Vagina (tissue), 2 donors: ENCODE measurements around the gene BAG1. TPM values are rescaled to one million over a fixed set of nuclear protein-coding genes. Genes with fewer than 3 reads are reported as not detected.

ENCODE experiments used
- DNase-seq, 2 donors: peaks; one replicate each; pipeline ENCODE4 v3.0.0-alpha.2; 2017; ENCODE audit errors: extremely low spot score in 2 of 2
- H3K27ac ChIP-seq: fragments of 200-600 bp; sonication (generic); one replicate; pipeline ENCODE4 v1.5.1; 2019
- H3K27me3 ChIP-seq: fragments of 200-600 bp; sonication (generic); one replicate; pipeline ENCODE4 v1.5.1; 2019
- H3K36me3 ChIP-seq, 2 donors: fragments of 200-600 bp; sonication (generic); one replicate each; pipeline ENCODE4 v1.5.1; 2017 to 2019
- H3K4me1 ChIP-seq: fragments of 200-600 bp; sonication (generic); one replicate; pipeline ENCODE4 v1.5.1; 2019
- H3K4me3 ChIP-seq, 2 donors: fragments of 200-600 bp; sonication (generic); 1 replicate in 1 of 2; 2 replicates in 1 of 2; pipeline ENCODE4 v1.5.1; 2016 to 2019
- H3K9me3 ChIP-seq: fragments of 200-600 bp; sonication (generic); one replicate; pipeline ENCODE4 v1.5.1; 2019
- POLR2A ChIP-seq, 2 donors: fragments of 450-650 bp; IDR thresholded peaks; one replicate each; pipeline ENCODE4 v1.6.1; 2017; ENCODE audit warnings: antibody characterized with exemption in 2 of 2, mild to moderate bottlenecking in 2 of 2, moderate library complexity in 2 of 2
- POLR2AphosphoS5 ChIP-seq, 2 donors: sonication (generic); formaldehyde crosslinking; IDR thresholded peaks; one replicate each; pipeline ENCODE4 v1.9.0; 2017; ENCODE audit warnings: antibody characterized with exemption in 2 of 2, mild to moderate bottlenecking in 2 of 2, low read depth in 1 of 2; ENCODE audit not compliant: insufficient read depth in 1 of 2
- intact Hi-C: fragments of 100-400 bp; cut with DNase I; formaldehyde crosslinking; loops from one replicate; pipeline ENCODE4 v1.15.1; 2023
- total RNA-seq: library from RNA; depleted of rRNA; stranded (reverse); fragments of >200 nt; gene quantifications from one replicate; pipeline ENCODE4 v1.2.3, GENCODE V29; 2016
- TF ChIP-seq, protein P1 (sequence below), 3 experiments: fragments of 450-650 bp in 2 of 3; fragments of 200-600 bp in 1 of 3; sonication (generic) in 1 of 3; IDR thresholded peaks; one replicate each; pipeline ENCODE4 v1.5.1; 2017 to 2019; ENCODE audit warnings: antibody characterized with exemption in 3 of 3, mild to moderate bottlenecking in 2 of 3, moderate library complexity in 2 of 3

Gene BAG1
- total RNA-seq, 1 donor from 2014 or later, result 127 TPM

DNA sequence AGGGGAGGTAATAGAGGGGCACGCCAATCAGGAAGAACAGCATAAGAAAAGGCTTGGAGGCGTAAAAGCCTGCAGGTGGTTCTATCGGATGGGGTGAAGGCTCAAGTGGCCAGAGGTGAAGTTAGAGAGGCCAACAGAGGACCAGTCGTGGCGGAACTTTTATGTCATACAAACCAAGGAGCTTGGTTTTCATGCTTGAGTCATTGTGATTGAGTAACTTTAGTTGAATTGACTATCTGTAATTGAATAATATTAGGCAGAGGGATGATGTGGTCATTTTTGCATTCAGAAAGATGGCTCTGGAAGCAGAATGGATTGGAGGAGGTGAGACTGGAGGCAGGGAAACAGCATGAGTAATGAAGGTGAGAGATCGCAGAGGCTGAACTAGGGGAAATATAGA lies 31.7 kb downstream of the BAG1 start:
- intact Hi-C loops, result no loop called here
- peak overlapping the region; percentile 63 for H3K27ac ChIP-seq
- H3K9me3 ChIP-seq, result no peaks in the 10 kb centered on the region
- H3K4me1 ChIP-seq, result no peaks in the 10 kb centered on the region
- no peak for DNase-seq
- no peaks in the 10 kb centered on the region for H3K36me3 ChIP-seq
- TF ChIP-seq, protein P1, sequence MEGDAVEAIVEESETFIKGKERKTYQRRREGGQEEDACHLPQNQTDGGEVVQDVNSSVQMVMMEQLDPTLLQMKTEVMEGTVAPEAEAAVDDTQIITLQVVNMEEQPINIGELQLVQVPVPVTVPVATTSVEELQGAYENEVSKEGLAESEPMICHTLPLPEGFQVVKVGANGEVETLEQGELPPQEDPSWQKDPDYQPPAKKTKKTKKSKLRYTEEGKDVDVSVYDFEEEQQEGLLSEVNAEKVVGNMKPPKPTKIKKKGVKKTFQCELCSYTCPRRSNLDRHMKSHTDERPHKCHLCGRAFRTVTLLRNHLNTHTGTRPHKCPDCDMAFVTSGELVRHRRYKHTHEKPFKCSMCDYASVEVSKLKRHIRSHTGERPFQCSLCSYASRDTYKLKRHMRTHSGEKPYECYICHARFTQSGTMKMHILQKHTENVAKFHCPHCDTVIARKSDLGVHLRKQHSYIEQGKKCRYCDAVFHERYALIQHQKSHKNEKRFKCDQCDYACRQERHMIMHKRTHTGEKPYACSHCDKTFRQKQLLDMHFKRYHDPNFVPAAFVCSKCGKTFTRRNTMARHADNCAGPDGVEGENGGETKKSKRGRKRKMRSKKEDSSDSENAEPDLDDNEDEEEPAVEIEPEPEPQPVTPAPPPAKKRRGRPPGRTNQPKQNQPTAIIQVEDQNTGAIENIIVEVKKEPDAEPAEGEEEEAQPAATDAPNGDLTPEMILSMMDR (IDR thresholded peaks at IDR 0.05), result no peak
- TF ChIP-seq POLR2A (IDR thresholded peaks at IDR 0.05) (no peak), POLR2AphosphoS5 (IDR thresholded peaks at IDR 0.05; ENCODE audit: insufficient read depth in 1 of 2, low read depth in 1 of 2) (no peak)
- no peaks in the 10 kb centered on the region for H3K27me3 ChIP-seq
- H3K4me3 ChIP-seq, result no peak overlapping the region

DNA sequence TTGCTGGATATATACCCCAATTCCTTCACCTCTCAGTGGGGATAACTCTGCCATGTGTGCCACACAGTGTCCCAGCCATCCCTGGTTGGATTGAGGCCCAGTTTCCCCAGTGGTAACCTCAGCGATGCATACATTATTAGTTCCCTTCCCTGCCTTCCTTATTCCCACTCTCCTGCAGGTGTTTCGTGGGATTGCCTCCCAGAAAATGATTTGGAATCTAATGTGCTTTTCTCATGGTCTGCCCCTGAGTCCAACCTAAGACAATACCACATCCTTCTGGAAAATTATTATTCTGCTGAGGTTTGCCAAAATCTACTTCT lies 32.9 kb downstream of the BAG1 start:
- Histone ChIP-seq H3K36me3 (no peaks in the 10 kb centered on the region), H3K9me3 (no peaks in the 10 kb centered on the region), H3K4me1 (peaks cover 6% of the 10 kb centered on the region), H3K4me3 (no peak overlapping the region), H3K27me3 (no peaks in the 10 kb centered on the region), H3K27ac (no peak overlapping the region)
- no peak for DNase-seq
- TF ChIP-seq POLR2A (IDR thresholded peaks at IDR 0.05), result no peak
- TF ChIP-seq, protein P1 (IDR thresholded peaks at IDR 0.05), result no peak
- TF ChIP-seq POLR2AphosphoS5 (IDR thresholded peaks at IDR 0.05; ENCODE audit: insufficient read depth in 1 of 2, low read depth in 1 of 2), result no peak
- intact Hi-C loops, result no loop called here

DNA sequence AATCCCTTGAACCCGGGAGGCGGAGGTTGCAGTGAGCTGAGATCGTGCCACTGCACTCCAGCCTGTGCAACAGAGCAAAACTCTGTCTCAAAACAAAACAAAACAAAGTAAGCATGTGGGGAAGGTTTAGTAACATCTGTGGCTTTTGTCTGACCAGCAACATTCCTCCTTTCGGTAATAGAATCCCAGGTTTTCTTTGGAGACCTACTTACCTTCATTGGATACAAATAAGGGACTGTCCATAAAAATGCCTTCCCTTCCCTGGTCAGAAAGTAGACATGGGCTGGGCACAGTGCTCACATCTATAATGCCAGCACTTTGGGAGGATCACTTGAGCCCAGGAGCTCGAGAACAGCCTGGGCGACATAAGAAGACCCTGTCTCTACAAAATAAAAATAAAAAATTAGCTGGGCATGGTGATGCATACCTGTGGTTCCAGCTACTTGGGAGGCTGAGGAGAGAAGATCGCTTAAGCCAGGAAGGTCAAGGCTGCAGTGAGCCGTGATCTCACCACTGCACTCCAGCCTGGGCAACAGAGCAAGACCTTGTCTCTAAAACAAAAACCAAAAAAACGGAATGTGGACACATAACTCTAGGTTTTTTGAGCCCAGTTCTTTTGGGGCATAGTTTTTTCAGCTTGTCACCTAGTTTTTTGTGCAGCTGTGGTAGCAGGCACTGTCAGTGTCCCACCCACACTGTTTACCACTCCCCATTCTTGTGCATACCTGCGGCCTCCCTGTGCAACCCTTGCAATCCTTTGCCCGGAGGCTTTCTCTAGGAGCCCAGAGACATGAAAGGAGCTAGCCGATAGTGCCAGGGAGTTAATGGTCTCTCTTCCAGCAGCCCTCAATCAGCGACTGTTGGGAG lies 33.5 kb downstream of the BAG1 start:
- Histone ChIP-seq H3K27ac (no peak overlapping the region), H3K27me3 (no peaks in the 10 kb centered on the region), H3K4me1 (peaks cover 10% of the 10 kb centered on the region), H3K4me3 (no peak overlapping the region), H3K9me3 (no peaks in the 10 kb centered on the region), H3K36me3 (no peaks in the 10 kb centered on the region)
- intact Hi-C loops, result no loop called here
- TF ChIP-seq POLR2AphosphoS5 (IDR thresholded peaks at IDR 0.05; ENCODE audit: insufficient read depth in 1 of 2, low read depth in 1 of 2) (no peak), POLR2A (IDR thresholded peaks at IDR 0.05) (no peak)
- TF ChIP-seq, protein P1 (IDR thresholded peaks at IDR 0.05), result no peak
- DNase-seq, result no peak

DNA sequence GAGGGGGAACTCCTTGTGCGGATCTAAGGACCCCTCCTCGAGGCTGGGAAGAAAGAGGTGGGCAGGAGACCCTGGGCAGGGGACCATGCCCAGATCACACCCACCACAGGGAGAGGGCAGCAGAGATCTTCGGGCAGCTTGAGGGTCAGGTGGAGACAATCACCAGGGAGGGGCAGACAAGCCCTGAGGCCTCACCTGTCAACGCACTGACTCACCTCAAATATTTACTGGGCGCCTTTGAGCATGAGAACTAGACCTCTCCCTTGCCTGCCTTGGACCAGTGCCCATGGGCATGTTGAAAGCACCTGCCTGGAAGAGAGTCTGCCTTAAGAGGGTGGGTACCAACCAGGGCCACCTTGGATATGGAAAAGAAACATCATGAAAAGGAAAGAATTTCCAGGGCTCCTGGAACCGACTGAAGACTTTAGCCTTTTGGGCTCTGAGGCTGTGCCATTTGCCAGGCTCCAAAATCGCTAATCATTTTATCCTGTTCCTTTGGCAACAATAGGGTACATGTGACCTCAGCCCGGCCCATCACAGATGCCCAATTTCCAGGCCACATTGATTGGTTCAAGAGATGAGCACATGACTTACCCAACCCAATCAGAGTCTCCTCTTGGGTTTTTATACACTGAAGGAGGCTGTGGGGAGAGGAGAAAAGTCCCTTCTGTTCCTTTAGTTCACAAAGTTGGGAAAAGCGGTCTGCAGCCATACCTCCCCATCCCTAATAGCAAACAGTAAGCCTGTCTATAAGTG lies 35.0 kb downstream of the BAG1 start:
- H3K9me3 ChIP-seq, result no peaks in the 10 kb centered on the region
- no peaks in the 10 kb centered on the region for H3K27me3 ChIP-seq
- H3K27ac ChIP-seq, result peak overlapping the region; percentile 56
- TF ChIP-seq POLR2A (IDR thresholded peaks at IDR 0.05) (no peak), POLR2AphosphoS5 (IDR thresholded peaks at IDR 0.05; ENCODE audit: insufficient read depth in 1 of 2, low read depth in 1 of 2) (peak in 1 of 2 donors; percentile 34)
- TF ChIP-seq, protein P1 (IDR thresholded peaks at IDR 0.05), result peak in 1 of 3 experiments; percentile 26
- intact Hi-C loops, result no loop called here
- no peak for DNase-seq
- peaks cover 20% of the 10 kb centered on the region for H3K4me1 ChIP-seq
- H3K36me3 ChIP-seq, result no peaks in the 10 kb centered on the region
- no peak overlapping the region for H3K4me3 ChIP-seq
